DMS114 treated with DMSO at 0.1 percent for 48 hours (cell line): Measurements from ENCODE around the gene SLC8A2.
A peak's percentile ranks its signal among the peaks of the same experiment; 100 is the strongest.
"Not testable (repeated sequence)": the region's sequence is repeated elsewhere in the genome, so short reads cannot be mapped to it uniquely, and the experiment has no call there.

ENCODE experiments used
- DNase-seq: peaks from one replicate; lab custom pipeline; 2025; ENCODE audit not compliant: unreplicated experiment; lab: John Stamatoyannopoulos, UW

Gene SLC8A2

DNA sequence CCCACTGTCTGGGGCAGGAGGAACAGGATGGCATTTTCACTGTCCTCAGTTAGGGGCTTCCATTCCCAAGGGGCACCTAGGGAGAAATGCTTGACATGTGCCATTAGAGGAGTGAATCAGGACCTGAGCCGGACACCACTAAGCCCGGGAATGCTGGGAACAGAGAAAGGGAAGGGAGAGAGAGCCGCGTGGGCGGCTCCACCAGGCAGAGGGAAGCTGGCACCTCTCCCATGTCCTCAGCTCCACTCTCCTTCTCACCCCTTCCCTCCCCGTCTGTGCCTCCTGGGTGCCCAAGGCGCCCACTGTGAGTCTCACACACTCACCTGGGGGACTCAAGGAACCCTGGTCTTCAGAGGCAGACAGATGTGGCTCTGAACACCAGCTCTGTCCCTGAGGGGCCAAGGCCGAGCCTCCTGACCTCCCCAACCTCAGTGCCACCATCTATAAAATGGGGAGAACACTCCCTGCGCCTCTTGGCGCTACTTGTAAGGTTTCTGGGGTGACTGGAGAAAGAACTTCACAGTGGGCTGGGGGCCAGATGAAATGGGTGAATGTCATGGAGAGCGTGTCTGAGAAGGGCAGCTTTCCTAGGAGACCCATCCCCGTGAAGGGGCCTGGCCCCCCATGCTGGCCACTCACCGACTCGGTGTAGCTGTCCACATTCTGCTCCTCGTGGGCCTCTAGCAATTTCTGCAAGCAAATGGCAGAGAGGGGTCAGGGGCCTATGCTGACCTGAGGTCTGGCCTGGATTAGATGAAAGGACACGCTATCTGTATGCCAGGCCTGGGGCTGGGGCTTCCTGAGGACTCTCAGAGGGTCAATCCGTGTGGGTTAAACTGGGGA lies 17.6 kb upstream of the SLC8A2 start:
- DNase-seq: no peak

DNA sequence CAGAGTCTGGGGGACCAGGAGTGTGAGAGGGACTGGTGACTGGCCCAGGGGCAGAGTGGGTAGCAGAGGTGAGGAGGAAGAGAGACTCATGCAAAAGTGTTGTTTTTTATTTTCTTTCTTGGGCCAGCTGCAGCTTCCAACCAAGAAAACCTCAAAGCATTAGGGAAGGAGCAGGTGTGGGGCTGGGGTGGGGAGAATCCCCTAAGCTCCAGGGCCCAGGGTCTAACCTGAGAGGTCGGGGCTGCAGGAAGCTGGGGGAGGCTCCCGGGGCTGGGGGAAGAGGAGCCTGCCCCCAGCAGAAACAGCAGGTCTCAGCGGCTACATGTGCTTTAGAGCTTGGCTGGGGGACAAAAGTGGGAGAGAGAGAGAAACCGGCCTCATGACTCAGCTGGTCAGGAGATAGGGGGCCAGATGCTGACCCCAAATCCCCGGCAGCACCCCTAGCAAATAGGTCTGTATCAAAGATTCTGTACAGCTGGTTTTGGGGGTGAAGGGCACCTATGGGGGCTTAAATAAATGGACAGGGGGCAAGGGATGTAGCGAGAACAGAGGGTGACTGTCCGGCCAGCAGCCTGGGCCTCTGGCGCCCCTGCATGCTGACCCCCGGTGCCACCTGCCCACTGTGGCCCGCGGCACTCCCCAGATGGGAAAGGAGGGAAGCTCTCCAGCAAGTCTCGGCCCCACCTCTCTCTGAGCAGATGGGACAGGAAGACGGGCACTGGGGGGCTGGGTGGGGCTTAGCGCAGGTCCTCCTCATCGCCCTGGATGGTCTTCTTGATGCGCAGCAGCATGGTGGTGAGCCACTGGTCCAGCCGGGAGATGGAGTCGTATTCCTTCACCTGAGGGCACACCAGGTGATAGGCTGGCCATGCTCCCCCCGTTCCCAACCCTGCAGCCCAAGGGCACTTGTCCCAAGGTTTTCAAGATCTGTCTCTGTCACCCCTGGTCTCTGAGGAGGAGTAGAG lies 16.1 kb upstream of the SLC8A2 start:
- no peak for DNase-seq

DNA sequence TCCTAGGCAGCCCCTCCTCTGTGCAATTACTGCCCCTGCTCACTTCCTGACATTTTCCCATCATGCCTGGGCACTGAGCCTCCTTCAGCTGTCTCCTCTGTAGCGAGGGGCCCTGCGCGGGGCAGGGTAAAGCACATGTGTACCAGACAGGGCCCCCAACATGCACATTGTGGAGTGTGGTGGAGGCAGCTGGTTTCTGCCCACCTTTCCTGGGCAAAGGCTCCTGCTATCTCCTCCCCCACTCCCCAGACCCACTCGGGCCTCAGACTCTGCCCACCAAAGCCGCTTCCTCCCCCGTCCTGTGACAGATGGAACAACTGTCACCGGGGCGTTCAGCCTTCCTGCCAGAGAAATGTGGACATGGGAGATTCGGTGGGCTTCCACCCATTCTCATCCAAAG lies 15.2 kb upstream of the SLC8A2 start:
- no peak for DNase-seq

DNA sequence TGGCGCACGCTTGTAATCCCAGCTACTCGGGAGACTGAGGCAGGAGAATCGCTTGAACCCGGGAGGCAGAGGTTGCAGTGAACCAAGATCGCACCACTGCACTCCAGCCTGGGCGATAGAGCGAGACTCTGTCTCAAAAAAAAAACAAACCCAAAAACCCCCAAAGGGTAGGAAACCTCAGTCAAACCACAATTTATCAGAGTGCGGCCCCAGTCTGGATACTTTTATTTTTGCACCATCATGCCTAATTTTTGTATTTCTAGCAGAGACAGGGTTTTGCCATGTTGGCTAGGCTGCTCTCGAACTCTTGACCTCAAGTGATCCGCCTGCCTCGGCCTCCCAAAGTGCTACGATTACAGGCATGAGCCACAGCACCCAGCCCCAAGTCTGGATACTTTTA lies 14.5 kb upstream of the SLC8A2 start:
- DNase-seq: not testable (repeated sequence)

DNA sequence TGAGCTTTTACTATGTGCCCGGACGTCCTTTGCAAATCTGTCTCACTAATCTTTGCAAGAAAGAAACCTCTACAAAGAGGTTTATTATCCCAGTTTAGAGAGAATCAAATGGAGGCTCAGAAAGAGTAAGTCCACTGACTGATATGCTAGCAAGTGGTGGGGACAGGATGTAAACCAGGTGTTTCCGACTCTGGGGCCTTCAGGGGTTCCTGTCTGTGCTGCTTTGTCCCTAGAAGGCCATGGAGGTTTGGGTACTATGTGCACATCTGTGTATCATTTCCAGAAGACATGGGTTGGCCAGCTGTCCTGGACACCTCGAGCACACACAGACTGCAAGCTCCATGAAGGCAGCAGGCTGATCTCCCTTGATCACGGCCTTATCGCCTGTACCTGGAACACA lies 13.5 kb upstream of the SLC8A2 start:
- DNase-seq: no peak

DNA sequence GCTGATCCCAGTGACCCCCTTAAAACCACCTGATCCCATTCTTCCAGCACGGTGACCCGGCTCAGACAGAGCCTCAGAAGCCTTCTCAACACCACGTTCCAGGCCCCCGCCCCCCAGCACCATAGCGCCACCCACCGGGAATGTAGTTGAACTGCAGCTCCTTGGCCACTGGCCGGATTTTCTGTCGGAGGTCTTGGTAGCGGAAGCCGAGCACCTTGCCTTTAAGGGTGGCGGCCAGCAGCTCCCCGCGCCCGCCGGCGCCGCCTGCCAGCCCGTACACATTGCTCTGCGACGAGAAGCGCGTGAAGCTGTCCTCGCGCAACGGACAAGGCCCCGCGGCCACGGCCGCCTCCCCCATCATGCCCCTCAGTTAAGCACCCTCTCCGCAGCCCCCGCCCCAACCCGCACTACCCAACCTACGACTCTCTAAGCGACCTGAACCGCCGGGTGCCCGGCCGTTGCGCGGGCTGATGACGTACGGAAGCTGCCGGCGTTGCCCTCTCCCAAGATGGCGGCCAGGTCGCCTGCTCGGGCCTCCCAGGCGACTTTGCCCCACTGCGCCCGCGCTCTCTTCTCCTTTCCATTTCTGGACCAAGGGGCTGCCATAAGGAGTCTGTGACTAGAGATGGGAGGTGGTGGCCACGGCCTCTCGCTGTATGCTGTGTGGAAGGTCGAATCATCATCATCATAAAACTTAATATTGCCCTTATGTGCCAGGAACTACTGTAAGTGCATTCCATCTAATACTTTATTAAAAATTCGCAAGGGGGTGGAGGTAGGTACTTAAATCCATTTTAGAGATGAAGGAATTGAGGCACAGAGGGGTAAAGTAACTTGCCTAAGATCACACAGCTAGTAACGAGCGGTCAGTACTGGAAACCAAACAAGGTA lies 12.4 kb upstream of the SLC8A2 start, which contains the start of gene KPTN:
Gene KPTN, minus strand, starts transcription at position 420 of the 891 bp plus-strand sequence. Its CDS starts 59 bp downstream, at position 361.
- peak; percentile 76 for DNase-seq

DNA sequence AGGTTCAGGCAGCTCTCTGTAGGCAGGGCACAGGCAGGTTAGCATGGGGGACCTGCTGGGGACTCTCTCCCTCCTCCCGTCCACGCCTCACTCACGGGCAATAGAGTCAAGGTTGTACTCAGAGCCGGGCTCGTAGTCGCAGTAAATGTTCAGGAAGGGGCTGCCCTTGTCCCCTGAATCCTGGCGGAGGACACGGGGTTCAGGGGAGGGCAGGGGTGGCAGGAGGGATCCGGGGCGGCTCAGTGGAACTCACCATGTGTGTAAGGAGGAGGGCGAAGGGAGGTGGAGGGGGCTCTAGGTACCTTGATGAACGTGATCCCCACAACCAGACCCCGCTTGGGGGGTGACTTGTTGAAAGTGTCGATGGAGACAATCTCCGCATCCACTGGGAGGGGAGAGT lies 11.5 kb upstream of the SLC8A2 start:
- DNase-seq: no peak

DNA sequence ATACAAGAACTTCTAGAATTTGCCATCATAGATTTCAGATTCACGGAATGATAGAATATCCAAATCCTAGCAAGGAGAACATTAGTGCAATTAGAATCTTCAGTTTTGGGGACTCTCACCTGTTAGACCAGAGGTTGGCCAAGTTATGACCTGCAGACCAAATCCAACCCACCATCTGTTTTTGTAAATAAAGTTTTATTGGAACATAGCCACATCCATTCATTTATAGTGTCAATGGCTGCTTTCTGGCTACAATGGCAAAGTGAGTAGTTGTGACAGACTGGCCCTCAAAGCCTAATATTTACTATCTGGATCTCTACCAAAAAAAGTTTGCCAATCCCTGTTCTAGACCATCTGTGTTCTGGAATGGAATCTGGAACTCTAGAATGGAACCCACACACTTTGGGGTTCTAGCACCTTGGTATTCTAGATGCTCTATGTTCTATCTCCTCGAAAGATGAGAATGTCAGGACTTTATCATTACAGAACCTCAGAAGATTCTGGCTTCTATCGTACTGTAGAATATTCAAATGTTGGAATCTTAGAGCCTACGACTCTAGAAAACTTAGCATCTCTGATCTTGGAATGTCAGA lies 9.9 kb upstream of the SLC8A2 start:
- DNase-seq: no peak

DNA sequence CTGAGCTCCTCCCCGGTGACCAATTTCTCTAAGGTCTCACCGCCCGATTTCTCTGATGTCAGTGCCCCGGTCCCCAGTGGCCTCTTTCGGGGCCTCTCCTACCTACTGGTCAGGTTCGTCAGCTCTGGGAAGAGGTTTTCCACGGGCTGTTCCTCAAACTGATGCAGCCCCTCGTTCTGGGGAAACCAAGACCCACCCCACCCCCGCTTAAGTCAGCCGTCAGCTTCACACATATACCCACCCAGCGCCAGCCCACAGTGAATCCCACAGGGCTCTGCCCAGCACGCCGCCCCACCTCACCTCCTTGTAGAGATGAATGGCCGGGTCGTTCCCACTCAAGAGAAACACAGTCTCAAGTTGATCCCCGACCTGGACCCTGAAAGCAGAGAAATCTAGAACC lies 9.0 kb upstream of the SLC8A2 start:
- no peak for DNase-seq

DNA sequence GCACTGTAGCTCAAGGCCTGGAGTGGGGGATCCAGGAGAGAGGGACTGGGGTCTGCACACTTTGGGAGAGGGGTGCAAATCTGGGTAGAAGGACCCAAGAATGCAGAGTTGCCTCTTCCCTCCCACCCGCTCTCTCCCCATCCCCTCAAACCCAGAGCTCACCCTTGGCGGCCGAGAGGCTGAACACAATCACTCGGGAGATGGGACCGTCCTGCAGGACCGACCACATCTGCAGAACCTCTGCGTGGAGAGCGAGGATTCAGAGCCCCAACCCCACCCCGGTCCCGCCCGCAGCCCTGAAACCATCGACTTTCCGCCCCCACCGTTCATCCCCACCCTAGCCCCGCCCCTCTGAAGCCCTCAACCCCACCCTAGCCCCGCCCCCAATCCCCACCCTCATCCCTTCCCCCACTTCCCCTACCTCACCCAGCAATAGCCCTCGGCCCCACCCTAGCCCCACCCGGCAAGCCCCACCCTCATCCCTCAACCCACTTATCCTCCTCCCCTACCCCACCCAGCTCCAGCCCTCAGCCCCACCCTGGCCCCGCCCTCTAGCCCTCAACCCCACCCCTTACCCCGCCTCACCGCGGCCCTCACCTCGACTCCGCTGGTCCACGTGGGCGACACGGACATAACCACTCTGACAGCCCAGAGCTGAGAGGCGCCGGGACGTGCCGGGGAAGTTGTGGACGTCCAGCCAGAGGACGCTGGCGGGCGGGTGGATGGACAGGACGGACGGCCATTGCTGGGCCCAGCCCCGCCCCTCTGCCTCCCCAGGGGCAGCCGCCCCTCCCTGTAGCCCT lies 8.2 kb upstream of the SLC8A2 start:
- DNase-seq: no peak

DNA sequence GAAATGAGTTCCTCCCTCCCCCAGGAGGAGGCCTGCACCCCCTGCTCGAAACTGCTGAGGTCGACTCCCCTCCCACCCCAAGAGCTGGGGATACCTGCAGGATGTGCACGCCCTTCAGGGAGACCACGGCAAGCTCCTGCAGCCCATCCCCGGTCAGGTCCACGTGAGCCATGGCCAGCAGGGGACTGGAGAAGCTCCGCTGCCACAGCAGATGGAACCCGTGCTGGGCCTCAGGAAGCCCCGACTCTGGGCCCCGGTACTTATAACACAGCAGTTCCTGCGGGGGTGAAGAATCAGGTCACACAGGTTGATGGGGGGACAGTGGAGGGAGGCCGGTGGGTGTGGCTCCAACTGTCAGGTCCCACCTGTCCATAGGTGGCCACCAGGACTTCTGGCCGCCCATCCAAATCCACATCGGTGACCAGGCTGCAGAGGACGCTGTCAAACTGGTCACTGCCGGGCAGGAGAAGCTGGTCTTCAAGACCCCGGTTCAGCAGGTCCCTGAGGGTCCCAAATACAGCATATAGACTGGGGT lies 4.8 kb upstream of the SLC8A2 start:
- DNase-seq: no peak

DNA sequence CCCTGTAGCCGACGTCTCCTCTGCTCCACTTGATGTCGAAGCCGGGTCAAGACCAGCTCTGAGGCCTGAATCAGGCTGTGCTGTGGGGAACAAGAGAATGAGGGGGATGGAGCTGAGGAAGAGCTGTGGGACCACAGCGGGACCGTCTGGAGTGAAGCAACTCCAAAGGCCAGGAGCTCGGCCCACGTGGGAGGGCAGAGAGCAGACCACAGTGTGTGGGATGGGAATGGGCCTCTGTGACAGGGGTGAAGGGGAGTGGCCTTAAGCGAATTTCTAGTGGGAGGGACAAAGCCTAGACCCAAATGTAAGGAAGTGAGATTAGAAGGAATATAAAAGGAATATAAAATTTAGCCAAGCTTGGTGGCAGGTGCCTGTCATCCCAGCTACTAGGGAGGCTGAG lies 3.8 kb upstream of the SLC8A2 start:
- no peak for DNase-seq

DNA sequence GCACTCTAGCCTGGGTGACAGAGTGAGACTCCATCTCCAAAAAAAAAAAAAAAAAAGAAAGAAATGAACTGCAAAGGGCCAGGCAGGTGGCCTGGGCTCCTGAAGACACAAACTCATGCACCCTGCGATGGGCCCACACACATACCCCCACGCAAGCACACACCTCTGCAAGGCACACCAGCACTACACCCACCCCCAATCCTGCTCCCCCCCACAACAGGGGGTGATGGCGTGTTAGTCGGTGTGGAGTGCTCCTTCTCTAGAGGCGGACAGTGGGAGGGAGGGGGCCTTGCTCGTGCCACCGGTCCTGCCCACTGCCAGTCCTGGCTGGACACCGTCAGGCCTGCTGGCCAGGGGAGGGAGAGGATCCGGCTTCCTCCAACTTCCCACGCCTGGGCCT lies 1.6 kb upstream of the SLC8A2 start:
- no peak for DNase-seq

DNA sequence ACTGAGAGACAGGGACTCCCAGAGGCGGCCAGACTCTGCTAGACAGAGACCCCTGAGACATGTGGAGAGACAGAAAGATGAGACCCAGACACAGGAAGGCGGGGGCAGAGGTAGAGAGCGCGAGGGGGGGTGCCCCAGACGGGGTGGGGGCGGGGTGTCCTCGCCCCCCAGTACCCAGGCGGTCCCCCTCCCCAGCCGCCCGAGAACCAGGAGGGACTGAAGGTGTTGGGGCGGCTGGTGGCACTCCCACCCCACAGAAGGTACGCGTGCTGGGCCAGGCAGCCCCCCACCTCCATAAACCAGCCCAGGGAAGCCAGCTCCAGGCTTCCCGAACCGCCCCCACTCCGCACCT lies 336 bp downstream of the SLC8A2 start:
- no peak for DNase-seq

DNA sequence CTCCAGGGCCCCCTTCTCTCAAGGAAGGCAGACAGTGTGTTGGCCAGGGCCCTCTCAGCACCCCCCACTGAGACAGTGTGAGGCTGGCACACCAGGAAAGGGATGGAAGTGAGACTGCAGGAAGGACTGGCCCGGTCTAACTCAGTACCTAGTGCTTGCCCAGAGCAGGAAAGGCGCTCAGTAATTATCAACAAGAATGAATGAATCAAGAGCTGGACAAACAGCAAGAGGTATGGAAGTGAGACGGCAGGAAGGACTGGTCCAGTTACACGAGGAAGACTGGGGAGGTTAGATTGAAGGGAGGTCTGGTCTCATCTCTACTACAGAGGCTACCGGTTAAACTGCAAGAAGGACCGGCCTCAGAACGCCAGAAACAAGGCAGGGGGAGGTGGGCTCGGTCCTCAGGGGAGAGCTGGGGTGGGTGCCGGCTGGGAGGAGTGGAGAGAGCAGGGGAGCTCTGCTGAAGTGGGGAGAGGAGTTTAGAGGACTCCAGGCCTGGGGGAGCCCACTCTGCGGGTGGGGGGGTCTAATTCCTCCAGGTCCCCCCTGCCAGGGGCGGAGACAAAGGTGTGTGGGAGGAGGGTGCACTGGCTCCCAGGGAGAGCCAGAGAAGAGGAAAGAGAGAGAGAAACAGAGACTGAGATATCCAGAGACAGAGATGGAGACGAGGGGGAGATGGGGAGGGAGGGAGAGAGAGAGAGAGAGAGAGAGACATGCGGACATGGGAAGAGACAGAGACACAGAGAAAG lies 1.1 kb downstream of the SLC8A2 start:
- no peak for DNase-seq

DNA sequence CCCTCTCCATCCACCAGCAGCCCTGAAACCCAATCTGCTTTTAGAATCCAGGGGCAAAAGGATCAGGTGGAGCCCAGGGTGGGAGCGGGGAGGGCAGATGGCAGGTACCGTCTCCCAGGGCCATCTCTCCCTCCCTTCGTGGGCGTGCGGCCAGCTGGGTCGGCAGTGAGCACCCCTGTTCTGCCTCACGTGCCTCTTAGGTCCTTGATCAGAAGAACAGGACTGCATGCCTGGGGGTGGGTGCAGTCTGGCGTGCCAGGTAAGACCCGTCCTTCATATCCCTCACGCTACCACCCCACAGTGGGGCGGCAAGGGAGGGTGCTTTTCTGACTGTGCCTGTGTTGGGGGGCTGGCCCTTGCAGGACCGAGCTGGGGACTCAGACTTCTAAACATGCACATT lies 2.0 kb downstream of the SLC8A2 start:
- no peak for DNase-seq

DNA sequence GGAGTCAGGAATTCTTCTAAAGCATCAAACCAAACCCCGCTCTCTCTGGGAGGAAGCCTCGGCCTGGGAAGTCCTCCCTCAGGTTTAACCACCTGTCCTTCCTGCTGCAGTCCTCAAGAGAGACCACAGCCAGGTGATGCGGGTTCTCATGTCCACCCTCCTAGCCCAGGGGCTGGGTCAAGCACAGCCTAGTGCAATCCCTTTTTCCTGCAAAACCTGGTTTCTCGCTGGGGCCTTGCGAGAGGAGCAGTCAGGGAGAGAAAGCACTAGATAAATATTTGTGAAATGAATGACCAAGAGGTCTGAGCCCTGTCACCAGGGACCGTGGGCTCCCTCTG lies 2.4 kb downstream of the SLC8A2 start:
- no peak for DNase-seq

DNA sequence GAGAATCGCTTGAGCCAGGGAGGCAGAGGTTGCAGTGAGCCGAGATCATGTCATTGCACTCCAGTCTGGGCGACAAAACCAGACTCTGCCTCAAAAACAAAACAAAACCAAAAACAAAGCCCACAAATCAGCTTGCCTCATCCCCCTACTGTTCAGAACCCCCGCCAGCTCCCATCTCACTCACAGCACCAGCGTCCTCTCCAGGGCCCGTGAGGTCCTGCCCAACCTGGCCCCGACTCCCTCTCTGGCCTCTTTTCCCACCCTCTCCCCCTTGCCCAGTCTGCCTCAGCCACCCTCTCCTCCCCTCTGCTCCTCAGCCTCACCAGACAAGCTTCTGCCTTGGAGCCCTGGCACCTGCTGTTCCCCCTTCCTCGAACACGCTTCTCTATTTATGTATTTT lies 3.8 kb downstream of the SLC8A2 start:
- no peak for DNase-seq

DNA sequence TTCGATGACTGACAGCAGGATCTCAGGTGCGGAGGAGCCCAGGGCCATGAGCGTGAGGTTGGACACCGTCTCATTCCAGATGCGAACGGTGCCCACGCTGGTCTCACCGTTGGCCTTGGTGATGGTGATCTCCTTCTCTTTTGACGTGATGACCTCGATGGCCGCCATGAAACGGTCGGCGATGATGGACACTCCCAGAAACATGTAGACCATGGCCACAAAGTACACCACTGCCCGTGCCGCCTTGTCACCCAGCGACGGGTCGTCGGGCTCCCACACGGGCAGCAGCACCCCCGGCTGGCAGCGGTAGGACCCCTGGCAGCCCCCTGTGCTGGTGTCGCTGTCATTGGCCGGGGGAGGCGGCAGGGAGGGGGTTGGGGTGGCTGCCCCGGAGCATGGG lies 5.7 kb downstream of the SLC8A2 start:
- DNase-seq: no peak
